ENCODE data around the gene SLC25A21.
"Not testable (repeated sequence)": the region's sequence is repeated elsewhere in the genome, so short reads cannot be mapped to it uniquely, and the experiment has no call there.

The SLC25A21 gene

GRCh38 chr14:36700651-36701050, 471.8 kb downstream of the SLC25A21 start:
- Histone ChIP-seq H3K4me3 (ENCODE audit: insufficient read depth, low read depth, low read length, poor library complexity, severe bottlenecking) (no peak overlapping the region), H3K36me3 (ENCODE audit: control insufficient read depth, insufficient read depth, low read length) (no peaks in the 10 kb centered on the region), H3K27ac (ENCODE audit: insufficient read depth, low read length, poor library complexity, severe bottlenecking) (no peak overlapping the region), H3K9me3 (ENCODE audit: control insufficient read depth, low read length) (no peaks in the 10 kb centered on the region), H3K4me1 (ENCODE audit: control insufficient read depth, insufficient read depth, low read length, poor library complexity, severe bottlenecking) (no peaks in the 10 kb centered on the region), H3K27me3 (replicated peaks; ENCODE audit: control insufficient read depth, insufficient read depth, low read length, poor library complexity, severe bottlenecking) (no peaks in the 10 kb centered on the region)
- no peak for DNase-seq

GRCh38 chr14:36699420-36699819, 473.0 kb downstream of the SLC25A21 start:
- not testable (repeated sequence) for DNase-seq; H3K27ac ChIP-seq (ENCODE audit: insufficient read depth, low read length, poor library complexity, severe bottlenecking); H3K36me3 ChIP-seq (ENCODE audit: control insufficient read depth, insufficient read depth, low read length); H3K9me3 ChIP-seq (ENCODE audit: control insufficient read depth, low read length); H3K27me3 ChIP-seq (replicated peaks; ENCODE audit: control insufficient read depth, insufficient read depth, low read length, poor library complexity, severe bottlenecking); H3K4me3 ChIP-seq (ENCODE audit: insufficient read depth, low read depth, low read length, poor library complexity, severe bottlenecking); H3K4me1 ChIP-seq (ENCODE audit: control insufficient read depth, insufficient read depth, low read length, poor library complexity, severe bottlenecking)

- DNase-seq = no peak
- Histone ChIP-seq H3K4me1 (ENCODE audit: control insufficient read depth, insufficient read depth, low read length, poor library complexity, severe bottlenecking) (no peaks in the 10 kb centered on the region), H3K27me3 (replicated peaks; ENCODE audit: control insufficient read depth, insufficient read depth, low read length, poor library complexity, severe bottlenecking) (no peaks in the 10 kb centered on the region), H3K36me3 (ENCODE audit: control insufficient read depth, insufficient read depth, low read length) (no peaks in the 10 kb centered on the region), H3K4me3 (ENCODE audit: insufficient read depth, low read depth, low read length, poor library complexity, severe bottlenecking) (no peak overlapping the region), H3K27ac (ENCODE audit: insufficient read depth, low read length, poor library complexity, severe bottlenecking) (no peak overlapping the region), H3K9me3 (ENCODE audit: control insufficient read depth, low read length) (no peaks in the 10 kb centered on the region)
Observed at GRCh38 chr14:36690311-36691040, 481.9 kb downstream of the SLC25A21 start.

- no peaks in the 10 kb centered on the region for H3K27me3 ChIP-seq (replicated peaks; ENCODE audit: control insufficient read depth, insufficient read depth, low read length, poor library complexity, severe bottlenecking)
- no peak overlapping the region for H3K4me3 ChIP-seq (ENCODE audit: insufficient read depth, low read depth, low read length, poor library complexity, severe bottlenecking)
- DNase-seq = no peak
- H3K27ac ChIP-seq (ENCODE audit: insufficient read depth, low read length, poor library complexity, severe bottlenecking) = no peak overlapping the region
- H3K4me1 ChIP-seq (ENCODE audit: control insufficient read depth, insufficient read depth, low read length, poor library complexity, severe bottlenecking) = no peaks in the 10 kb centered on the region
- H3K9me3 ChIP-seq (ENCODE audit: control insufficient read depth, low read length) = no peaks in the 10 kb centered on the region
- no peaks in the 10 kb centered on the region for H3K36me3 ChIP-seq (ENCODE audit: control insufficient read depth, insufficient read depth, low read length)
Observed at GRCh38 chr14:36684946-36685345, 487.5 kb downstream of the SLC25A21 start.

- Histone ChIP-seq H3K27ac (ENCODE audit: insufficient read depth, low read length, poor library complexity, severe bottlenecking) (no peak overlapping the region), H3K4me1 (ENCODE audit: control insufficient read depth, insufficient read depth, low read length, poor library complexity, severe bottlenecking) (no peaks in the 10 kb centered on the region), H3K27me3 (replicated peaks; ENCODE audit: control insufficient read depth, insufficient read depth, low read length, poor library complexity, severe bottlenecking) (no peaks in the 10 kb centered on the region), H3K9me3 (ENCODE audit: control insufficient read depth, low read length) (no peaks in the 10 kb centered on the region), H3K36me3 (ENCODE audit: control insufficient read depth, insufficient read depth, low read length) (no peaks in the 10 kb centered on the region), H3K4me3 (ENCODE audit: insufficient read depth, low read depth, low read length, poor library complexity, severe bottlenecking) (no peak overlapping the region)
- no peak for DNase-seq
Observed at GRCh38 chr14:36683083-36683724, 489.2 kb downstream of the SLC25A21 start.

- Histone ChIP-seq H3K4me3 (ENCODE audit: insufficient read depth, low read depth, low read length, poor library complexity, severe bottlenecking) (no peak overlapping the region), H3K36me3 (ENCODE audit: control insufficient read depth, insufficient read depth, low read length) (no peaks in the 10 kb centered on the region), H3K9me3 (ENCODE audit: control insufficient read depth, low read length) (no peaks in the 10 kb centered on the region), H3K27me3 (replicated peaks; ENCODE audit: control insufficient read depth, insufficient read depth, low read length, poor library complexity, severe bottlenecking) (no peaks in the 10 kb centered on the region), H3K27ac (ENCODE audit: insufficient read depth, low read length, poor library complexity, severe bottlenecking) (no peak overlapping the region), H3K4me1 (ENCODE audit: control insufficient read depth, insufficient read depth, low read length, poor library complexity, severe bottlenecking) (no peaks in the 10 kb centered on the region)
- DNase-seq = no peak
Observed at GRCh38 chr14:36682338-36682737, 490.1 kb downstream of the SLC25A21 start.

- H3K4me1 ChIP-seq (ENCODE audit: control insufficient read depth, insufficient read depth, low read length, poor library complexity, severe bottlenecking) = no peaks in the 10 kb centered on the region
- no peak overlapping the region for H3K4me3 ChIP-seq (ENCODE audit: insufficient read depth, low read depth, low read length, poor library complexity, severe bottlenecking)
- H3K27ac ChIP-seq (ENCODE audit: insufficient read depth, low read length, poor library complexity, severe bottlenecking) = no peak overlapping the region
- no peaks in the 10 kb centered on the region for H3K9me3 ChIP-seq (ENCODE audit: control insufficient read depth, low read length)
- no peak for DNase-seq
- no peaks in the 10 kb centered on the region for H3K27me3 ChIP-seq (replicated peaks; ENCODE audit: control insufficient read depth, insufficient read depth, low read length, poor library complexity, severe bottlenecking)
- no peaks in the 10 kb centered on the region for H3K36me3 ChIP-seq (ENCODE audit: control insufficient read depth, insufficient read depth, low read length)
Observed at GRCh38 chr14:36676236-36676635, 496.2 kb downstream of the SLC25A21 start.

GRCh38 chr14:36675581-36675980, 496.8 kb downstream of the SLC25A21 start:
- no peaks in the 10 kb centered on the region for H3K27me3 ChIP-seq (replicated peaks; ENCODE audit: control insufficient read depth, insufficient read depth, low read length, poor library complexity, severe bottlenecking)
- H3K36me3 ChIP-seq (ENCODE audit: control insufficient read depth, insufficient read depth, low read length) = no peaks in the 10 kb centered on the region
- no peak for DNase-seq

GRCh38 chr14:36674659-36675058, 497.7 kb downstream of the SLC25A21 start:
- Histone ChIP-seq H3K4me1 (ENCODE audit: control insufficient read depth, insufficient read depth, low read length, poor library complexity, severe bottlenecking) (no peaks in the 10 kb centered on the region), H3K27ac (ENCODE audit: insufficient read depth, low read length, poor library complexity, severe bottlenecking) (no peak overlapping the region), H3K27me3 (replicated peaks; ENCODE audit: control insufficient read depth, insufficient read depth, low read length, poor library complexity, severe bottlenecking) (no peaks in the 10 kb centered on the region), H3K9me3 (ENCODE audit: control insufficient read depth, low read length) (no peaks in the 10 kb centered on the region), H3K36me3 (ENCODE audit: control insufficient read depth, insufficient read depth, low read length) (no peaks in the 10 kb centered on the region), H3K4me3 (ENCODE audit: insufficient read depth, low read depth, low read length, poor library complexity, severe bottlenecking) (no peak overlapping the region)
- no peak for DNase-seq

More at GRCh38 chr14:36675581-36675980, 496.8 kb downstream of the SLC25A21 start:
- Histone ChIP-seq H3K4me1 (ENCODE audit: control insufficient read depth, insufficient read depth, low read length, poor library complexity, severe bottlenecking) (no peaks in the 10 kb centered on the region), H3K27ac (ENCODE audit: insufficient read depth, low read length, poor library complexity, severe bottlenecking) (no peak overlapping the region), H3K9me3 (ENCODE audit: control insufficient read depth, low read length) (no peaks in the 10 kb centered on the region), H3K4me3 (ENCODE audit: insufficient read depth, low read depth, low read length, poor library complexity, severe bottlenecking) (no peak overlapping the region)

GRCh38 chr14:36672095-36672494, 500.3 kb downstream of the SLC25A21 start:
- Histone ChIP-seq H3K9me3 (ENCODE audit: control insufficient read depth, low read length) (no peaks in the 10 kb centered on the region), H3K36me3 (ENCODE audit: control insufficient read depth, insufficient read depth, low read length) (no peaks in the 10 kb centered on the region), H3K27me3 (replicated peaks; ENCODE audit: control insufficient read depth, insufficient read depth, low read length, poor library complexity, severe bottlenecking) (peaks cover 7% of the 10 kb centered on the region), H3K4me3 (ENCODE audit: insufficient read depth, low read depth, low read length, poor library complexity, severe bottlenecking) (no peak overlapping the region), H3K4me1 (ENCODE audit: control insufficient read depth, insufficient read depth, low read length, poor library complexity, severe bottlenecking) (no peaks in the 10 kb centered on the region), H3K27ac (ENCODE audit: insufficient read depth, low read length, poor library complexity, severe bottlenecking) (no peak overlapping the region)
- no peak for DNase-seq

All from effector memory CD4-positive, alpha-beta T cell (primary cell).